Choroid plexus epithelial cell (primary cell): ENCODE measurements around the gene MAP4K2.
A peak's percentile ranks its signal among the peaks of the same experiment; 100 is the strongest.

Experiments used
- DNase-seq: peaks from one replicate; pipeline ENCODE4 v3.0.0-alpha.2; 2010; ENCODE audit warnings: low read depth
- H3K4me3 ChIP-seq: 2 replicates; pipeline ENCODE4 v1.5.1; 2011; ENCODE audit warnings: low read depth, mild to moderate bottlenecking, control low read depth, low read length, moderate library complexity
- TF ChIP-seq, protein P1 (sequence below): conservative IDR thresholded peaks from 2 replicates; pipeline ENCODE4 v1.5.1; 2011; ENCODE audit warnings: low read depth, mild to moderate bottlenecking, control low read depth, inconsistent platforms, low read length, moderate library complexity

Gene MAP4K2

DNA sequence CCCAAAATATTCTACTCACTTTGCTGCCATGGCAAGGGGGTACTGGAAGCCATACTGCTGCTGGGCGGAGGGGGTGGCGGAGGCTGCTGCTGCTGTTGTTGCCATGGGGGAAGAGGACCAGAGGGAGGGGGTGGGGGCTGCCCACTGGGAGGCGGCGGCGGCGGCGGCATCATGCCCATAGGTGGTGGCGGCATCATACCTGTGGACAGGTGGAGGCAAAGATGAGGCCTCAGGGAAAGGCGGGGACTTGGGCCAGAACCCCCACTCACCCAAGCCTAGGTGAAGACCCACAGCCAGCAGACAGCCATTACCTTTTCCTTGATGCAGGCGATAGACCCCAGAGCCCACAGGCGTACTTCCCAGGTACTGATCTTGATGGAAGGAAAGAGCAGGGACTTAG lies 36.1 kb downstream of the MAP4K2 start:
- no peak for DNase-seq
- H3K4me3 ChIP-seq: no peak overlapping the region
- TF ChIP-seq, protein P1, sequence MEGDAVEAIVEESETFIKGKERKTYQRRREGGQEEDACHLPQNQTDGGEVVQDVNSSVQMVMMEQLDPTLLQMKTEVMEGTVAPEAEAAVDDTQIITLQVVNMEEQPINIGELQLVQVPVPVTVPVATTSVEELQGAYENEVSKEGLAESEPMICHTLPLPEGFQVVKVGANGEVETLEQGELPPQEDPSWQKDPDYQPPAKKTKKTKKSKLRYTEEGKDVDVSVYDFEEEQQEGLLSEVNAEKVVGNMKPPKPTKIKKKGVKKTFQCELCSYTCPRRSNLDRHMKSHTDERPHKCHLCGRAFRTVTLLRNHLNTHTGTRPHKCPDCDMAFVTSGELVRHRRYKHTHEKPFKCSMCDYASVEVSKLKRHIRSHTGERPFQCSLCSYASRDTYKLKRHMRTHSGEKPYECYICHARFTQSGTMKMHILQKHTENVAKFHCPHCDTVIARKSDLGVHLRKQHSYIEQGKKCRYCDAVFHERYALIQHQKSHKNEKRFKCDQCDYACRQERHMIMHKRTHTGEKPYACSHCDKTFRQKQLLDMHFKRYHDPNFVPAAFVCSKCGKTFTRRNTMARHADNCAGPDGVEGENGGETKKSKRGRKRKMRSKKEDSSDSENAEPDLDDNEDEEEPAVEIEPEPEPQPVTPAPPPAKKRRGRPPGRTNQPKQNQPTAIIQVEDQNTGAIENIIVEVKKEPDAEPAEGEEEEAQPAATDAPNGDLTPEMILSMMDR: no peak

DNA sequence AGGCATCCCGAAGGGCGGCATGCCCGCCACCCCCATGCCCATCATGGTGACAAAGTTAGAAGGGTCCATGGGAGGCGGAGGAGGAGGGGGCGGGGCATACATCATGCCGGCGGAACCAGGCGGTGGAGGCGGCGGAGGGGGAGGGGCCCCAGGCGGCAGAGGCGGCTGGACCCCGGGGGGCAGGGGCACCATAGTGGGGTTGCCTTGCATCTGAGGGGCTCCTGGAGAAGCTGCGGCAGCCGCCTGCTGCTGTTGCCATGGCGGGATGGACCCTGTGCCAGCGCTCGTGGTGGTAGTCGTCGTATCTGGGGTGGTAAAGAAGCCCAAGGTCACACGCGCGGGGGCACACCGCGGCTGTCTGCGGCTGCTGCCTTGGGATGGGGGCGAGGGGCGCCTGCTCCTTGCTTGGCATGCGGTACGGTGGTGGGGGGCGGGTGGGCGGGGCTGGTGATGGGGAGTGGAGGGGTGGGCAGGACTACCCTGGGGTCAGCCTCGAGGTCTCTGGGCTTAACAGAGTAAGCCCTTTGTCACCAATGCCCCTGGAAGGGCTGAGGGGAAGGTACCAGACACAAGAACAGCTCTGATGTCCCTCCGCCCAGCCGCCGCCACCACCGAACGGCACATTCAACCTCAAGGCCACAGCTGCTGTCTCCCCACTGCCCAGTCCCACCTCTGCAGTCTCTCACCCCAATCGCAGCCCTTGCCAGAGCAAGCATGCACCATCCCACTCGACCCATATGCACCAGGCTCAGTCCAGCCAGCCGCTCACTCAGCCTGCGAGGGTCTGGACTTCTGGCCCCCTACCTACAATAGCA lies 37.0 kb downstream of the MAP4K2 start:
- no peak overlapping the region for H3K4me3 ChIP-seq
- TF ChIP-seq, protein P1: no peak
- DNase-seq: no peak

GRCh38 chr11:64765291-64765850 lies 37.6 kb downstream of the MAP4K2 start:
- TF ChIP-seq, protein P1: peak; percentile 47
- no peak for DNase-seq
- H3K4me3 ChIP-seq: no peak overlapping the region

- H3K4me3 ChIP-seq: no peak overlapping the region
- TF ChIP-seq, protein P1: no peak
- DNase-seq: no peak
Observed at GRCh38 chr11:64764753-64765152, 38.3 kb downstream of the MAP4K2 start.

DNA sequence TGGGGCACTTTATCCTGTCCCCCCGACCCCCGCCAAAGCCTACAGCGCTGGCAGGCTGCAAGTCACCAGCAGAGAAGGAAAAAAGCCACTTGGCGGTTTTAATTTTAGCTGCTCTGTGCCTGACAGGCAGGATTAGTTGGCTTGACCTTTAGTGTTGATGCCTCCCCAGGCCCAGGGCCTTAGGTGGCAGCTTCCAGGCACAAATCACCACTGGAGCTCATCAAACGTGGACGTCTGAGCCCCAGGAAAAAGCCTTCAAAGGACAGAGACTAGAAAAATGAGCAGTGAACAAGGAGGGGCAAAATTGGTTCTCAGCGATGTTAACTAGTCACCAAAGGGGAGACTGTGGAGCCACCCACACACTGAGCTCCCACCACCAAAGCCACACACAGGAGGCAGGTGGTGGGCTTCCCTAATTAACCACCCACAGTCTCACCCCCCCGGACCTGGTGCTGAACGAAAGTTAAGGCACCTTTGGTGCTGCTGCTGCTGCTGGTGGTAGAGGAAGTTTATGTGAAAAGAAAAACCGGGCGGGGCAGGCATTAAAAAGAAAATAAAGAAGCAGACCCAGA lies 38.9 kb downstream of the MAP4K2 start:
- no peak for DNase-seq
- TF ChIP-seq, protein P1: no peak
- no peak overlapping the region for H3K4me3 ChIP-seq

- DNase-seq: peak; percentile 34
- no peak overlapping the region for H3K4me3 ChIP-seq
- TF ChIP-seq, protein P1: no peak
Observed at GRCh38 chr11:64763526-64764039, 39.4 kb downstream of the MAP4K2 start.
